NCI-H1092 treated with DMSO at 0.1 percent for 48 hours (cell line): Measurements from ENCODE around the gene MYADM.

Experiments
- DNase-seq: peaks from one replicate; lab custom pipeline; 2025; lab: John Stamatoyannopoulos, UW

Gene MYADM

GRCh38 chr19:53915000-53915399 is 47.3 kb downstream of the MYADM start:
- DNase-seq, result no peak

- DNase-seq, result no peak
Measured at GRCh38 chr19:53916004-53916403, 48.3 kb downstream of the MYADM start.

- no peak for DNase-seq
Measured at GRCh38 chr19:53917356-53917755, 49.7 kb downstream of the MYADM start.
